Mammary microvascular endothelial cell (primary cell): ENCODE measurements around the gene GABRR1. TPM values are rescaled to one million over a fixed set of nuclear protein-coding genes. Genes with fewer than 3 reads are reported as not detected.

Source experiments
- total RNA-seq: library from RNA; depleted of rRNA; stranded (reverse); fragments of >200 nt; gene quantifications from 2 replicates; pipeline ENCODE4 v1.2.3, GENCODE V29; 2015

The GABRR1 gene
- total RNA-seq: not detected in 2 replicates

DNA sequence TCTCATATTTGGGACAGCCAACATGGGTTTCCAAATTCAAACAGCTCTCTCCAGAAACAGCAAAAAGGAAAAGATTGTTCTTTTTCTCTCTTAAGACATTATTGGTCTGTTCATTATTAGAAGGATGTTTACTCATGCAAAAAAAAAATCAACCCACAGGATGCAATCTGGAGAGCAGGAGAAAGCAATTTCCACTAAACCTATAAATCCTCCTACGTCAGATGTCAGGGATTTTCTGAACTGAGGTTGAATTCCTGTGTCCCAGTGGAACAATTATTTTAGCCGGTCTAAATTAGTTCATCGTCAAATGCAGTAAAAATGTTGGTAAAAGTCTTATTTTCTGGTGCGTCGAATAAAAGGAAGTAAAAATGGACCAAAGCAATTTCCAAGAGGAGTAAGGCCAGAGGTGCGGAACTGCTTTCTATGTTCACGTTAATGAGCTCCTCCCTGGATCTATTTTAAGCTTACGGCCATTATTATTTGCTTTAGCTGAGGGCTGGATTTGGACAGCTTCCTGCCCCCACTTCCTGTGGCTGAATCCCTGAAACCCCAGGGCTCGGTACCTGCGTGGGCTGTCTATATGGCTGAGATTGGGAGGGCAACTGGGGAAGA is at the start of gene GABRR1:
GABRR1 (minus strand) TSS at position 60 of the 612 bp plus-strand sequence; CDS start at position 24, 36 bp downstream.

GRCh38 chr6:89145956-89146717 is 71.0 kb downstream of the GABRR1 start, which contains the start of gene PM20D2:
TSS of gene PM20D2 (plus strand) at chr6:89146055. CDS start at chr6:89146145, 90 bp downstream.

Other genes with a start within 250 kb of the GABRR1 start
- gene PNRC1, start 136.6 kb downstream of the GABRR1 start, total RNA-seq: 44.6 and 44.7 TPM in 2 replicates
- 0.10 and 0.13 TPM in 2 replicates for gene SRSF12, start 99.3 kb downstream of the GABRR1 start, total RNA-seq
- gene PM20D2, start 71.3 kb downstream of the GABRR1 start, total RNA-seq: 19.1 and 19.9 TPM in 2 replicates
- 0.39 TPM in 1 of 2 replicates, not detected in the other for gene GABRR2, start 97.9 kb upstream of the GABRR1 start, total RNA-seq
- 103 and 111 TPM in 2 replicates for gene UBE2J1, start 135.4 kb upstream of the GABRR1 start, total RNA-seq
- gene RRAGD, start 194.9 kb upstream of the GABRR1 start, total RNA-seq: 2.9 and 3.1 TPM in 2 replicates
- gene ANKRD6, start 215.8 kb upstream of the GABRR1 start, total RNA-seq: 3.2 and 3.6 TPM in 2 replicates